LNCaP clone FGC (cell line): ENCODE data around the gene RPL27.
"Not testable (repeated sequence)": the region's sequence is repeated elsewhere in the genome, so short reads cannot be mapped to it uniquely, and the experiment has no call there.

Experiments
- DNase-seq: peaks from one replicate; pipeline ENCODE4 v3.0.0-alpha.2; 2011; ENCODE audit warnings: low read depth
- H3K4me3 ChIP-seq: 2 replicates; pipeline ENCODE4 v1.5.1; 2011; ENCODE audit warnings: mild to moderate bottlenecking, low read depth, low read length, control low read depth
- TF ChIP-seq, protein P1 (sequence below): IDR thresholded peaks from 2 replicates; pipeline ENCODE4 v1.5.1; 2012; ENCODE audit warnings: mild to moderate bottlenecking; ENCODE audit not compliant: control insufficient read depth, insufficient read depth; ENCODE audit errors: extremely low read depth

Gene RPL27

DNA sequence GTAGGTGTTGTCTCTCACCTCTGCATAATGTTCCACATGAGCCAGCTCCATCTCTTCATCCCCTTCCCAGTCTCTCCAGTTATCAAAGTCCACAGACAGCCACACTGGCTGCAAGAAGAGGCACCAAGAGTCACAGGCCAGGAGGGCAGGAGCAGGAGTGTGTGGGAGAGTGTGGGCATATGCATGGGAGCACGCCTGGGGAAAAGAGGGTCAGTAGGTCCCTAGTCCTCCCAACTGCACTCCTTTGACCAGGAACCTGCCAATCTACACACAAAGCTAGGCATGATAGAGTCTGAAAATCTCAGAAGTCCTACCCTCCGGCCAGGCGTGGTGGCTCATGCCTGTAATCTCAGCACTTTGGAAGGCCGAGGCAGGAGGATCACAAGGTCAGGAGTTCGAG is 26.6 kb upstream of the RPL27 start:
- no peak for DNase-seq
- TF ChIP-seq, protein P1, sequence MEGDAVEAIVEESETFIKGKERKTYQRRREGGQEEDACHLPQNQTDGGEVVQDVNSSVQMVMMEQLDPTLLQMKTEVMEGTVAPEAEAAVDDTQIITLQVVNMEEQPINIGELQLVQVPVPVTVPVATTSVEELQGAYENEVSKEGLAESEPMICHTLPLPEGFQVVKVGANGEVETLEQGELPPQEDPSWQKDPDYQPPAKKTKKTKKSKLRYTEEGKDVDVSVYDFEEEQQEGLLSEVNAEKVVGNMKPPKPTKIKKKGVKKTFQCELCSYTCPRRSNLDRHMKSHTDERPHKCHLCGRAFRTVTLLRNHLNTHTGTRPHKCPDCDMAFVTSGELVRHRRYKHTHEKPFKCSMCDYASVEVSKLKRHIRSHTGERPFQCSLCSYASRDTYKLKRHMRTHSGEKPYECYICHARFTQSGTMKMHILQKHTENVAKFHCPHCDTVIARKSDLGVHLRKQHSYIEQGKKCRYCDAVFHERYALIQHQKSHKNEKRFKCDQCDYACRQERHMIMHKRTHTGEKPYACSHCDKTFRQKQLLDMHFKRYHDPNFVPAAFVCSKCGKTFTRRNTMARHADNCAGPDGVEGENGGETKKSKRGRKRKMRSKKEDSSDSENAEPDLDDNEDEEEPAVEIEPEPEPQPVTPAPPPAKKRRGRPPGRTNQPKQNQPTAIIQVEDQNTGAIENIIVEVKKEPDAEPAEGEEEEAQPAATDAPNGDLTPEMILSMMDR = no peak
- no peak overlapping the region for H3K4me3 ChIP-seq

DNA sequence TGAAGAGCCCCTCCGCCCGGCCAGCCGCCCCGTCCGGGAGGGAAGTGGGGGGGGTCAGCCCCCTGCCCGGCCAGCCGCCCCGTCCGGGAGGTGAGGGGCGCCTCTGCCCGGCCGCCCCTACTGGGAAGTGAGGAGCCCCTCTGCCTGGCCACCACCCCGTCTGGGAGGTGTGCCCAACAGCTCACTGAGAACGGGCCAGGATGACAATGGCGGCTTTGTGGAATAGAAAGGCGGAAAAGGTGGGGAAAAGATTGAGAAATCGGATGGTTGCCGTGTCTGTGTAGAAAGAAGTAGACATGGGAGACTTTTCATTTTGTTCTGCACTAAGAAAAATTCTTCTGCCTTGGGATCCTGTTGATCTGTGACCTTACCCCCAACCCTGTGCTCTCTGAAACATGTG is 24.9 kb upstream of the RPL27 start:
- H3K4me3 ChIP-seq, DNase-seq: not testable (repeated sequence)

DNA sequence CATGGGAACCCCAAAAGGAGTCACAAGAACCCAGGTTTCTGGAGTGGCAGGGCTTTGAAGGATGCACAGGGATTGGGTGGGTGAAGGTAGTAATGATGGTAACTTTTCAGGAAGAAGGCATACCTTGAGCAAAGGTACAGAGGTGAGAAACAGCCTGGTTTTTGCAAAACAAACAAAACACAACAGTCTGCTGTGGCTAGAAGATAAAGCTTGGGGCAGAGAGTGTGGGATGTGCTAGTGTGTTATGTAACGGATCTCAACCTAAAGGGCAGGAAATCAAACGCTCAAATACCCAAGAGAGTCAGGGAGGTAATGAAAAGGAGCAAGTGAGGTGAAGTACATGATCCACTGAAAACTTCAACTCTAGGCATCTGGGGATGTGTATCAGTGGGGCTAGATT is 23.0 kb upstream of the RPL27 start:
- H3K4me3 ChIP-seq = no peak overlapping the region
- no peak for DNase-seq
- TF ChIP-seq, protein P1 = no peak

DNA sequence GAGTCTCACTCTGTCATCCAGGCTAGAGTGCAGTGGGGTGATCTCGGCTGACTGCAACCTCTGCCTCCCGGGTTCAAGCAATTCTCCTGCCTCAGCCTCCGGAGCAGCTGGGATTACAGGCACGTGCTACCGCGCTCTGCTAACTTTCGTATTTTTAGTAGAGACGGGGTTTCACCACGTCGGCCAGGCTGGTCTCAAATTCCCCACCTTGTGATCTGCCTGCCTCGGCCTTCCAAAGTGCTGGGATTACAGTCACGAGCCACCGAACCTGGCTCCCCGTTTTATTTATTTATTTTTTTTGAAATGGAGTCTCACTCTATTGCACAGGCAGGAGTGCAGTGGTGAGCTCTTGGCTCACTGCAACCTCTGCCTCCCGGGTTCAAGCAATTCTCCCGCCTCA is 22.5 kb upstream of the RPL27 start:
- not testable (repeated sequence) for DNase-seq, H3K4me3 ChIP-seq

DNA sequence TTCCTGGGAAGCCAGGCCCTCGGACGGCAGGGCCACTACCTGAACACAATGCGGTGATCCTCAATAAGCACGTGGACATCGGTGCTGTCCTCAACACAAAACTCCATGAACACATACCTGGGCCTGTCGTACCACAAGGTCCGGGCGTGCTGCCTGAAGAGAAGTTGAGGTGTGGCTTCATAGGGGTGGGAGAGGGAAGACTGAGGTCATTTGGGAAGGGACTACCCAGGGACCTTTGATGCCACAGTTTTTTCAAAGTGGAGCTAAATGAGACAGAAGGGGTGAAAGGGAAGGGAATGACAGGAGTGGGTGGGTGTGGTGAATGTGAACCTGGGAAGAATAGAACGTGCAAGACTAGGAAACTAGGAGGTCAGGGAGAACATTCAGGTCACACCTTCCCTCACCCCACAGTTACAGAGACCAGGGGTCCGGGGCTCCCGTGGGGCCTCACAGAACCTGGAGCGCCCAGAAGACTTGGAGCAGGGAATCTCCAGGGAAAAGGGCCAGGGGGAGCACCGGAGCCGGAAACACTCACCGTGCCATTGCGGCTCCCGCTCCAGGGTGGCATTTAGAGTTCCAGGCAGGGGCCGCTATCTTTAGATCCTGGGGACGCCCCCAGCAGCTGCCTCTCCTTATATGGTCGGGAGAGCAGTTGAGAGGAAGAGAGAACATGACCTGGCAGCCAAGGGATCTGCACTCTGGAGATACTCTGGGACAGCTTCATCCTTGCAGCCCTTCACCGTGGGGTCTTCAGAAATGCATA is 18.5 kb upstream of the RPL27 start, which contains the start of gene PTGES3L:
TSS of gene PTGES3L (minus strand) at position 570 of the 763 bp plus-strand sequence. CDS start at position 543, 27 bp downstream.
- peak within 1 kb of the TSS; percentile 91 for H3K4me3 ChIP-seq
- no peak for DNase-seq
- TF ChIP-seq, protein P1 = no peak

DNA sequence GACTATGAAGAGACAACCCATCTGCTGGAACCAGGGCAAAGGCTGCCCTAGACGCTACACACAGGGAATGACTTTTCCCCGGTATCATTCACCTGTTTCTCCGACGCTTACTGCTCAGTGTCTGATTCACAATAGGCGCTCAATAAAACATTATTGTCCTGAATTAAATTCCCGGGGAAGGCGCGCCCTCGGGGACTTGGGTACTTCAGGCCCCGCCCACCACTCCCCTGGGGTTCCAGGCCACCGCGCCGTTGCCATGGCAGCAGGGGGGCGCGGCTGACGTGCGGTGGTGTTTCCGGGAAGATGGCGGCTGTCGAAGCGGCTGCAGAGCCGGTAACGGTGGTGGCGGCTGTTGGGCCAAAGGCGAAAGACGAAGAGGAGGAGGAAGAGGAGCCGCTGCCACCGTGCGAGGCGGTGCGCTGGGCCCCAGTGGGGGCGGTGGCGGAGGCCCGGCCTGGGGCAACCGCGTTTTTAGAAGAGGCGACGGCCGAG is 17.9 kb upstream of the RPL27 start, which contains the start of gene RUNDC1:
TSS of gene RUNDC1 (plus strand) at position 292 of the 492 bp plus-strand sequence. CDS start at position 304, 12 bp downstream.
- peak within 1 kb of the TSS; percentile 91 for H3K4me3 ChIP-seq
- TF ChIP-seq, protein P1 = no peak
- DNase-seq = no peak

DNA sequence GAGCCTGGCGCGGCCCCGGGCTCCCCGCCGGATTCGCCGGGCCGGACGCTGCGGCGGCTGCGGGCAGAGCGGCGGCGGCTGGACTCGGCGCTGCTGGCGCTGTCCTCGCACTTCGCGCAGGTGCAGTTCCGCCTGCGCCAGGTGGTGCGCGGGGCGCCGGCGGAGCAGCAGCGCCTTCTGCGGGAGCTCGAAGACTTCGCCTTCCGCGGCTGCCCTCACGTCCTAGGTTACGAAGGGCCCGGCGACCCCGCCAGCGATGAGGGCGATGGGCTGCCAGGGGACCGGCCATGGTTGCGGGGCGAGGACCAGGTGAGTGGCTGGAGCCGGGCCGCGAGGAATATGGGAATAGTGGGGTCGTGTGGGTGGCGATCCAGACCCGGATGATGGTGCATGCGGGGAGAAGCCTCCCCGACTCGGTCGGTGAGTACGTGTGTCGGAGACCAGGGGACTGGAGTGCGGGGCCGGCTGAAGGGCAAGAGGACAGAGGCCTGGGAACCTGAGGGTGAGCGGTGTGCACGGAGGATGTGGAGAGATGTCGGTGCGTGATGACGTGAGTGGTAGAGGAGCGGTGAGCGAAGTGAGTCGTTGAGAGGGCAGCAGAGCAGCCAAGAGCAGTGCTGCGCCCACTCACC is 17.3 kb upstream of the RPL27 start:
- peak overlapping the region; percentile 91 for H3K4me3 ChIP-seq
- TF ChIP-seq, protein P1 = peak; percentile 49
- no peak for DNase-seq
